ENCODE results near the gene ARRB1. TPM values are rescaled to one million over a fixed set of nuclear protein-coding genes. Genes with fewer than 3 reads are reported as not detected.
A peak's percentile ranks its signal among the peaks of the same experiment; 100 is the strongest.

ARRB1 gene
- total and polyA plus RNA-seq, 2 of the 13 experiments (the other 11 are each of a cell fraction or from before 2014, with no cell fraction given): 22.5 to 35.7 TPM

- peak; percentile 31; the same call in 1 of the 2 replicates for TF ChIP-seq ZNF687 (CRISPR knock-in tag; IDR thresholded peaks at IDR 0.05)
- no peak for TF ChIP-seq PCBP1 (IDR thresholded peaks at IDR 0.05; ENCODE audit: borderline replicate concordance, low read depth, low read length)
- no peak for TF ChIP-seq SRSF1 (optimal IDR thresholded peaks at IDR 0.05; ENCODE audit: low read depth, low read length)
- TF ChIP-seq POLR2AphosphoS5 (IDR thresholded peaks at IDR 0.05; ENCODE audit: low read depth, low read length): 0 out of 2 replicates have a peak, but pooled peaks have one; percentile 16
- TF ChIP-seq PHF5A (CRISPR knock-in tag; IDR thresholded peaks at IDR 0.05; ENCODE audit: low read depth, unreplicated experiment): no peak
- 0 out of 2 replicates have a peak, but pooled peaks have one; percentile 63 for TF ChIP-seq EEA1 (CRISPR knock-in tag; IDR thresholded peaks at IDR 0.05; ENCODE audit: borderline replicate concordance)
- TF ChIP-seq TGIF2 (CRISPR knock-in tag; IDR thresholded peaks at IDR 0.05): no peak
- TF ChIP-seq HDAC2 (CRISPR knock-in tag; IDR thresholded peaks at IDR 0.05): no peak
- TF ChIP-seq BORCS8-MEF2B (CRISPR knock-in tag; IDR thresholded peaks at IDR 0.05): 0 out of 2 replicates have a peak, but pooled peaks have one; percentile 7
- 0 out of 2 replicates have a peak, but pooled peaks have one; percentile 45 for TF ChIP-seq TRAFD1 (CRISPR knock-in tag; IDR thresholded peaks at IDR 0.05; ENCODE audit: borderline replicate concordance)
- TF ChIP-seq ATF7-NPFF (CRISPR knock-in tag; IDR thresholded peaks at IDR 0.05; ENCODE audit: low read depth): no peak
- TF ChIP-seq ZNF496 (CRISPR knock-in tag; IDR thresholded peaks at IDR 0.05; ENCODE audit: insufficient replicate concordance): no peak
- TF ChIP-seq SAP130 (CRISPR knock-in tag; IDR thresholded peaks at IDR 0.05; ENCODE audit: low read depth): no peak
- no peak for TF ChIP-seq ZNF18 (CRISPR knock-in tag; IDR thresholded peaks at IDR 0.05; ENCODE audit: insufficient replicate concordance)
- 0 out of 2 replicates have a peak, but pooled peaks have one; percentile 31 for TF ChIP-seq ZBTB38 (CRISPR knock-in tag; IDR thresholded peaks at IDR 0.05)
- no peak for TF ChIP-seq TIGD3 (CRISPR knock-in tag; IDR thresholded peaks at IDR 0.05; ENCODE audit: borderline replicate concordance)
- no peak for TF ChIP-seq ZNF251 (CRISPR knock-in tag; IDR thresholded peaks at IDR 0.05)
- TF ChIP-seq ZNF598 (CRISPR knock-in tag; IDR thresholded peaks at IDR 0.05; ENCODE audit: borderline replicate concordance): 0 out of 2 replicates have a peak, but pooled peaks have one; percentile 9
- no peak for TF ChIP-seq GATAD2A (CRISPR knock-in tag; IDR thresholded peaks at IDR 0.05)
- TF ChIP-seq ZNF607 (CRISPR knock-in tag; IDR thresholded peaks at IDR 0.05; ENCODE audit: borderline replicate concordance): no peak
Observed at GRCh38 chr11:75262961-75263852, 88.3 kb downstream of the ARRB1 start (continued).
